GM06990 (cell line): ENCODE results near the gene ZBTB38.

ENCODE experiments used
- DNase-seq: peaks from one replicate; pipeline ENCODE4 v3.0.0-alpha.2; 2011; ENCODE audit not compliant: insufficient read length; ENCODE audit errors: extremely low read depth
- H3K27me3 ChIP-seq: replicated peaks from 2 replicates; pipeline ENCODE4 v1.6.0; 2011; ENCODE audit warnings: low read length; ENCODE audit not compliant: control insufficient read depth, insufficient read depth
- H3K36me3 ChIP-seq: 2 replicates; pipeline ENCODE4 v1.5.1; 2011; ENCODE audit warnings: low read length; ENCODE audit not compliant: control insufficient read depth, insufficient read depth
- H3K4me3 ChIP-seq: replicated peaks from 2 replicates; pipeline ENCODE4 v1.5.1; 2011; ENCODE audit warnings: low read depth, mild to moderate bottlenecking, control low read depth, low read length
- CTCF ChIP-seq: IDR thresholded peaks from 2 replicates; pipeline ENCODE4 v1.5.1; 2011; ENCODE audit warnings: low read length, control low read depth, mild to moderate bottlenecking, inconsistent platforms; ENCODE audit not compliant: insufficient read depth, poor library complexity, severe bottlenecking

ZBTB38 gene

GRCh38 chr3:141397996-141398395 lies 29.7 kb downstream of the ZBTB38 start:
- DNase-seq: no peak

DNA sequence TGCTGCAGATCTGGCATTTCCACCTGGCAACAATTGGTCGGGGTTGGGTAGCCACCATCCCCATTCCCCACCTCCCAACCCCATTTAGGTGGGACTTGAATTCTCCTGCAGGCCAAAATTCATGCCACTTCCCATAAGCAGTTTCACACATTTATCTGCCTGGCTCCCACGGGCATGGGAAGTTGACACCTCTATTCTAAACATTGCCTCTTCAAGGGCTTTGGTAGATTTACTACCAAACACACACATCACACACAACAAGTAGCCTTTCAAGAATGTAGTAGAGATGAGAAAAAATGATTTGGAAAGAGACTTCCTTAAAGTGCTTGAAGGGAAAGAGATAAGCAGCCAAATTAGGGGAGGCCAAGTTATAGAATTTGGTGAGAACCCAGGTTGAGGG lies 30.9 kb downstream of the ZBTB38 start:
- no peak overlapping the region for H3K4me3 ChIP-seq
- H3K36me3 ChIP-seq: peaks cover 13% of the 10 kb centered on the region
- H3K27me3 ChIP-seq: no peaks in the 10 kb centered on the region
- no peak for TF ChIP-seq CTCF
- no peak for DNase-seq

More at GRCh38 chr3:141397996-141398395, 29.7 kb downstream of the ZBTB38 start:
- H3K27me3 ChIP-seq: no peaks in the 10 kb centered on the region
- TF ChIP-seq CTCF: no peak
- no peak overlapping the region for H3K4me3 ChIP-seq
- peaks cover 16% of the 10 kb centered on the region for H3K36me3 ChIP-seq

GRCh38 chr3:141400073-141400971 lies 32.0 kb downstream of the ZBTB38 start:
- no peak for DNase-seq
- peak overlapping the region; percentile 2 for H3K4me3 ChIP-seq
- no peaks in the 10 kb centered on the region for H3K27me3 ChIP-seq
- no peak for TF ChIP-seq CTCF
- H3K36me3 ChIP-seq: peaks cover 14% of the 10 kb centered on the region

GRCh38 chr3:141401095-141401494 lies 32.8 kb downstream of the ZBTB38 start:
- Histone ChIP-seq H3K4me3 (peak overlapping the region; percentile 93), H3K27me3 (no peaks in the 10 kb centered on the region), H3K36me3 (peaks cover 18% of the 10 kb centered on the region)
- TF ChIP-seq CTCF: no peak
- no peak for DNase-seq

DNA sequence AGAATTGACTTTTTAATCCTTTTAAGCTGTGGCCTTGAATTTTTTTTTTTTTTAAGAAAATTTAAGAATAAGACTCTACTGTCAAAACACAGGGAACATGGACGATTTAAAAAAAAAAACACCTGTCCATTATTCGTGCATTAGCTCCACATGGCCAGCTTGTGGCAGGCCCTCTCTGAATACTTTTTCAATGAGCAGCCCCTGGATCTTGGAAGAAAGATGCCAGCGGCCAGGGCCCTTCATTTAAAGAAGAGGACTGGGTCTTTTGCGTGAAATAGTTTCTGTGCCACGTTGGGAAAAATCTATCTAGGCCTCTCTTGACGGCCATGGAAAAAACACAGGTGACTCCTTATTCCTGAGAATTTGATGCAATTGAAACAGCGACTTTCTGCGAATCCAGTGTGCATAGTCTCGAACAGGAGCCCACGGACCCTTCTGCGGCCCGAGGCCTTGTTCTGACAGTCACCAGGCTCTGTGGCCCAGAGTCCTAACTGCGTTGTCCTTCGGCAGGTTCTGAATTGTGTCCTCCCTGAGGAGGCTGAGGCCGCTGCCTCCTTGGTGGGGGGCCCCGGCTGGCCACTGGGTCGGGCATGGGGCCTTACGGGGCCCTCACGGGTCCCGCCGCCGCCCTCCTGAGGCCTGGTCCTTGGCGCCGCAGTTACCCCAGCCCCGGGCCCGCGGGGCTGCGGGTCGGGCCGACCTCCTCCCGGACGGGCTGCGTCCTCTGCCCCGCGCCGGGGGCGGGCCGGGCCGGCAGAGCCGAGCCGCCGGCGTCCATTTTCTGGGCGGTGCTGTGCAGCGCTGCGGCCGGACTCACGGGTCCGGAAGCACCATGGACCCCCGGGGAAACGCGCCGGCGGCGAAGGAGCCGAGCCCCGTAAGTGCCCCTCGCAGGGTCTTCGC lies 33.5 kb downstream of the ZBTB38 start:
- H3K36me3 ChIP-seq: peaks cover 22% of the 10 kb centered on the region
- no peak for TF ChIP-seq CTCF
- H3K27me3 ChIP-seq: no peaks in the 10 kb centered on the region
- peak; percentile 69 for DNase-seq
- peak overlapping the region; percentile 93 for H3K4me3 ChIP-seq
